Heart left ventricle (tissue), 13 donors: ENCODE data around the gene SCRN1.

Source experiments
- CTCF ChIP-seq, 12 donors: fragments of 200-600 bp; sonication (generic) in 4 of 12; IDR thresholded peaks; one replicate each; pipeline versions ENCODE4 v1.5.0 to v1.8.0; 2018 to 2022; ENCODE audit warnings: antibody characterized with exemption in 12 of 12, mild to moderate bottlenecking in 5 of 12
- POLR2A ChIP-seq, 2 donors: fragments of 450-650 bp; IDR thresholded peaks; one replicate each; pipeline ENCODE4 v1.6.1; 2017; ENCODE audit warnings: antibody characterized with exemption in 2 of 2, mild to moderate bottlenecking in 2 of 2, moderate library complexity in 2 of 2
- donor health status: ischemic (EF 13 %, LVEDD 7.1; RV severe dilation, severe dysfunction).
- donor health status: DM: no; HTN: yes; CAD: no.
- donor health status: DM: no; HTN: no; CAD: no.
- donor health status: ischemic (EF 25% LVEDD 6.9; RV normal size, moderate dysfunction).
- donor health status: ischemic (EF 25% LVEDD 5.7; RV mildly dilated, moderate dysfunction).
- donor health status: ischemic (EF 35%, LVEDD 5.7; RV mildly dilated, moderate dysfunction).
- donor health status: nonischemic (EF 11% LVEDD 7.7; RV severe dilation, severe dysfunction).
- donor health status: DM: yes; HTN: yes; CAD: no.
- donor health status: PGD.
- donor health status: ischemic (EF 29% LVEDD 5.4; RV normal size, mild dysfunction).
- donor health status: nonischemic (EF 23%, LVEDD 6.1; RV moderate dilation, normal function).

- TF ChIP-seq CTCF (IDR thresholded peaks at IDR 0.05), result no peak
- TF ChIP-seq POLR2A (IDR thresholded peaks at IDR 0.05), result no peak
Observed at GRCh38 chr7:29987083-29987482, 2.5 kb downstream of the SCRN1 start.
